Measurements from ENCODE around the gene POTEJ. TPM values are rescaled to one million over a fixed set of nuclear protein-coding genes. Genes with fewer than 3 reads are reported as not detected.
A peak's percentile ranks its signal among the peaks of the same experiment; 100 is the strongest.
"Not testable (repeated sequence)": the region's sequence is repeated elsewhere in the genome, so short reads cannot be mapped to it uniquely, and the experiment has no call there.

POTEJ gene
- total and polyA plus RNA-seq, 10 donors, result not detected

DNA sequence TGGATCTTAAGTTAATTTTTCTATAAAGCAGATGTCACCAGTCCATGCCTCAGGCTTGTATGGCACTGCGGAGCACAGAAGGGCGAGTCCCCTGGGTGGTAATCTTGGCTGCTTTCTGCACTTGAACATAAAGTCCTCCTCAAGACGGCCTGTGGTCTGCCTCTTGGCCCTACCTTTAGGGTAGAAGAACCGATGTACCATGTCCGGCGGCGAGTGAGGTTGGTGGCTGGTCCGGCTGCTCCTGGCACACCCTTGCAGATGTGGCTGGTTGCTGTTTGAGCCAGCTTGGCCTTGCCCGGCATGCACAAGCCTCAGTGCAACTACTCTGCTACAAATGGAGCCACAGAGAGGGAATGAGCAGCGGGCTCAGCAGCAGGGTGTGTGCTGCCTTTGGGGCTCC is 56.3 kb downstream of the POTEJ start:
- H3K4me1 ChIP-seq; intact Hi-C loops (cut with DNase I; ENCODE audit: low total_unique reads); H3K9me3 ChIP-seq; DNase-seq; H3K27ac ChIP-seq; H3K4me3 ChIP-seq; H3K27me3 ChIP-seq (replicated peaks in 1 of 7); H3K36me3 ChIP-seq: not testable (repeated sequence)
- WGBS, 5 donors, result 67 to 100% (median 91%) methylated on average over 1 to 10 of the region's 10 CpGs

DNA sequence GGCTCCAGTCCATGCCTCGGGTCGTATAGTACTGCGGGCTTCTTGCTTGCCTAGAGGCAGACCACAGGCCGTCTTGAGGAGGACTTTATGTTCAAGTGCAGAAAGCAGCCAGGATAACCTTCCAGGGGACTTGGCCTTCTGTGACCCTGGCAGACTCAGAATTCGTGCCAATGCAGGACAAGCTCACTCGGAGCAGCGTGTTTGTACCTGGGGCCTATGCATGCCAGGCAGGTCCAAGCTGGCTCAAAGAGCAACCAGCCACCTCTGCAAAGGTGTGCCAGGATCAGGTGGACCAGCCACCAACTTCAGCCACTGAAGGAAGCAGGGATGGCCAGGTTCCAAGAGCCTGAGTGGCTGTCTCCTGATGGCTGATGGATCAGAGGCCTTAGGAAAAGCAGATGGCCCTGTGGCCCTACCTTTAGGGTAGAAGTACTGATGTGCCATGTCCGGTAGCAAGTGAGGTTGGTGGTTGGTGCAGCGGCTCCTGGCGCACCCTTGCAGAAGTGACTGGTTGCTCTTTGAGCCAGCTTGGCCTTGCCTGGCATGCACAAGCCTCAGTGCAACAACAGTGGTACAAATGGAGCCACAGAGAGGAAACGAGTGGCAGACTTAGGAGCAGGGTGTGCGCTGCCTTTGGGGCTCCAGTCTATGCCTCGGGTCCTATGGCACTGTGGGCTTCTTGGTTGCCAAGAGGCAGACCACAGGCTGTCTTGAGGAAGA is 58.9 kb downstream of the POTEJ start:
- H3K36me3 ChIP-seq; H3K9me3 ChIP-seq; H3K4me3 ChIP-seq; H3K4me1 ChIP-seq; intact Hi-C loops (cut with DNase I; ENCODE audit: low total_unique reads); H3K27ac ChIP-seq; H3K27me3 ChIP-seq (replicated peaks in 1 of 7); DNase-seq: not testable (repeated sequence)
- 76 to 95% (median 88%) methylated on average over 6 to 13 of the region's 13 CpGs for WGBS, 5 donors

DNA sequence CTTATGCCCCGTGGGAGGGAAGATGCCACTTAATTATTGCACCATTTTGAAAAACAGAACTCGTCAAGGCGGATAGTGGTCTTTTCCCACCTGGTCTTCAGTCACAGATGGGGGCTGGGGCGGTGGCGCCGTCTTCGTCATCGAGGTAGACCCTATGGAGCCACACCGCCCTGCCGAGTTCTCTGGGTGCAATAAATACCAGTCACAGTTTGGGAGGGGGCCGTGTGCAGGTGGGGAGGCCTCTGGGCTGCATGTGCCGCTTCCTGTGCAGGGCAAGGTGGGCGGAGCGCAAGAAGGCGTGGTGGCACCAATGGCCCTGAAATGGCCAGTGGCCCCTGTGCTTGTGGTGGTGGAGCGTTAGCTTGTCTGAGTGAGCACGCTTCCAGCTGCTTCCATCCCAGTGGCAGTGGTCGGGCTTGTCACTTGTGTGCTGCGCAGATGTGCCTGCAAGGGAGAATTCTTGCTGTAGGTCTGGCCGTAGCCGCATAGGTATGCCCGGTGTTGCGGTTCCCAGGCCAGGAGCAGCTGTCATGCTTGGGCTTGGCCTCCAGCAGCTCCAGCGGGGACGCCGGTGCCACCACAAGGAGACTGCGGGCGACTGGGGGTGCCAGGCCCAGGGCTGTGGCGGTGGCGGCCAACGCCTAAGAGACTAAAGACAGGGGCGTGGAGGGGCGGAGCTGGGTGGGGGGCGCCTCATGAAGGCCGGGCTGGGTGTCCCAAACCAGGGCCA is 81.0 kb downstream of the POTEJ start:
- intact Hi-C loops (cut with DNase I; ENCODE audit: low total_unique reads); H3K36me3 ChIP-seq; H3K4me3 ChIP-seq; H3K9me3 ChIP-seq; H3K27ac ChIP-seq; H3K4me1 ChIP-seq; DNase-seq: not testable (repeated sequence)
- 40 to 76% (median 52%) methylated on average over 3 to 27 of the region's 35 CpGs for WGBS, 5 donors
- H3K27me3 ChIP-seq (replicated peaks in 1 of 7), result peaks cover 0 to 25% (median 4%) of the 10 kb centered on the region in 7 donors

DNA sequence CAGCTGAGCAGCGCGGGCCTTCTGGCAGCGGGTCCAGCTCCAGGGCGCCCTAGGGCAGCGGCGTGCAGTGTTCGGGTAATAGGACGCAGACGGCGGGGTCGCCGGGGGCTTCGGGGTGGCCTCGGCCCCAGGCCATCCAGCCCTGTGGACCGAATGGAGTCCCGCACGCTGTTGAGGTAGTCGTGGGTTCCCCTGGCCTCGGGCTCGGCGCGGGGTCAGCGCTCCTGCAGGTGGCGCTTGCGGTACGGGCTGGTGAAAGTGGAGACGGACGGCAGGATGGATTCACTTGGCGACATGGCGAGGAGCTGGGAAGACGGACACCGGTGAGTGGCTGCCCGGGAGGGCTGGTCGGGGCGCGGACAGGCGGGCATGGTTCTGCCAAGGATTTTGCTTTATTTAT is 82.2 kb downstream of the POTEJ start:
- H3K36me3 ChIP-seq; DNase-seq; H3K27ac ChIP-seq; H3K9me3 ChIP-seq; intact Hi-C loops (cut with DNase I; ENCODE audit: low total_unique reads); H3K4me1 ChIP-seq: not testable (repeated sequence)
- TF ChIP-seq, protein P1, sequence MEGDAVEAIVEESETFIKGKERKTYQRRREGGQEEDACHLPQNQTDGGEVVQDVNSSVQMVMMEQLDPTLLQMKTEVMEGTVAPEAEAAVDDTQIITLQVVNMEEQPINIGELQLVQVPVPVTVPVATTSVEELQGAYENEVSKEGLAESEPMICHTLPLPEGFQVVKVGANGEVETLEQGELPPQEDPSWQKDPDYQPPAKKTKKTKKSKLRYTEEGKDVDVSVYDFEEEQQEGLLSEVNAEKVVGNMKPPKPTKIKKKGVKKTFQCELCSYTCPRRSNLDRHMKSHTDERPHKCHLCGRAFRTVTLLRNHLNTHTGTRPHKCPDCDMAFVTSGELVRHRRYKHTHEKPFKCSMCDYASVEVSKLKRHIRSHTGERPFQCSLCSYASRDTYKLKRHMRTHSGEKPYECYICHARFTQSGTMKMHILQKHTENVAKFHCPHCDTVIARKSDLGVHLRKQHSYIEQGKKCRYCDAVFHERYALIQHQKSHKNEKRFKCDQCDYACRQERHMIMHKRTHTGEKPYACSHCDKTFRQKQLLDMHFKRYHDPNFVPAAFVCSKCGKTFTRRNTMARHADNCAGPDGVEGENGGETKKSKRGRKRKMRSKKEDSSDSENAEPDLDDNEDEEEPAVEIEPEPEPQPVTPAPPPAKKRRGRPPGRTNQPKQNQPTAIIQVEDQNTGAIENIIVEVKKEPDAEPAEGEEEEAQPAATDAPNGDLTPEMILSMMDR (IDR thresholded peaks at IDR 0.05 in 8 of 11, conservative IDR thresholded peaks at IDR 0.05 in 3 of 11), result peak in 1 of 11 experiments; percentile 7
- 3 to 10% (median 4%) methylated on average over 2 to 37 of the region's 37 CpGs for WGBS, 5 donors
- Histone ChIP-seq H3K27me3 (replicated peaks in 1 of 7) (peaks cover 0 to 25% (median 4%) of the 10 kb centered on the region in 7 donors), H3K4me3 (peak overlapping the region in 1 of 8 donors; percentile 15)

DNA sequence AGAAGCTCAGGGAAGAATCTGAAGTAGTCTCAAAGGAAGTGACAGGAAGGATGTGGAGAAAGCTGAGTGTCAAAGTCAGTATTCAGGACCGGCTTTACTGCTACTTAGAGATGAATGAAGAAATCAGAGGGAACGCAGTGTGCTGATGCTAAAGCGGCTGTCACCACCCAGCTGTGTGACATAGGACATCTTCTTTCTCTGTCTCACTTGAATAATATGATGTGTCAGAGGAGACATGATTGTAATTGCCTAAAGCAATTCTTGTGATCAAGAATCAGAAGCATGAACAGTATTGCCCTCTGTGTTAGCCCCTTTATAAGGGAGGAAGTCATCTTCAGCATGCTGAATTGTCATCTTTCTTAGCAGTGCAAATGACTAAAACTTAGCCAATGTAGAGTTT is 92.0 kb downstream of the POTEJ start:
- WGBS, 5 donors, result 55 to 77% (median 70%) methylated on average over 3 of the region's 3 CpGs
- H3K27ac ChIP-seq; H3K4me1 ChIP-seq; H3K36me3 ChIP-seq; H3K9me3 ChIP-seq; H3K4me3 ChIP-seq; DNase-seq; H3K27me3 ChIP-seq (replicated peaks in 1 of 7); intact Hi-C loops (cut with DNase I; ENCODE audit: low total_unique reads): not testable (repeated sequence)

Small RNA genes within 50 kb of the gene (small RNA-seq; reads per million reads assigned to genes)
- gene RF00017 (0 reads per million in 4 donors), gene RNU6-848P (0 reads per million in 4 donors)

Other genes starting within 250 kb of the POTEJ start
- gene POTEI, start 102.1 kb upstream of the POTEJ start, total RNA-seq, result not detected
- gene POTEI, start 102.1 kb upstream of the POTEJ start, polyA plus RNA-seq, result not detected
- gene CFC1B, start 90.2 kb upstream of the POTEJ start, total RNA-seq, result not detected
- gene CFC1B, start 90.2 kb upstream of the POTEJ start, polyA plus RNA-seq, result not detected
- gene CFC1, start 11.9 kb upstream of the POTEJ start, total RNA-seq, result not detected
- under 1 TPM in 1 of 3 donors, not detected in 2; 0.11 TPM for gene CFC1, start 11.9 kb upstream of the POTEJ start, polyA plus RNA-seq
- not detected for gene GPR148, start 117.6 kb downstream of the POTEJ start, total RNA-seq
- gene GPR148, start 117.6 kb downstream of the POTEJ start, polyA plus RNA-seq, result not detected
- gene AMER3, start 144.1 kb downstream of the POTEJ start, total RNA-seq, result not detected
- not detected for gene AMER3, start 144.1 kb downstream of the POTEJ start, polyA plus RNA-seq
- gene ARHGEF4, start 225.5 kb downstream of the POTEJ start, total RNA-seq, result under 1 TPM in 5 of 7 donors, not detected in 2; 0.30 to 0.88 (median 0.43) TPM
- gene ARHGEF4, start 225.5 kb downstream of the POTEJ start, polyA plus RNA-seq, result under 1 TPM; 0.19 to 0.52 (median 0.50) TPM